Measurements from ENCODE around the gene G6PD. TPM values are rescaled to one million over a fixed set of nuclear protein-coding genes. Genes with fewer than 3 reads are reported as not detected.
A peak's percentile ranks its signal among the peaks of the same experiment; 100 is the strongest.

The G6PD gene
- total RNA-seq, 4 donors from 2014 or later, result 47.2 to 288 (median 158) TPM

DNA sequence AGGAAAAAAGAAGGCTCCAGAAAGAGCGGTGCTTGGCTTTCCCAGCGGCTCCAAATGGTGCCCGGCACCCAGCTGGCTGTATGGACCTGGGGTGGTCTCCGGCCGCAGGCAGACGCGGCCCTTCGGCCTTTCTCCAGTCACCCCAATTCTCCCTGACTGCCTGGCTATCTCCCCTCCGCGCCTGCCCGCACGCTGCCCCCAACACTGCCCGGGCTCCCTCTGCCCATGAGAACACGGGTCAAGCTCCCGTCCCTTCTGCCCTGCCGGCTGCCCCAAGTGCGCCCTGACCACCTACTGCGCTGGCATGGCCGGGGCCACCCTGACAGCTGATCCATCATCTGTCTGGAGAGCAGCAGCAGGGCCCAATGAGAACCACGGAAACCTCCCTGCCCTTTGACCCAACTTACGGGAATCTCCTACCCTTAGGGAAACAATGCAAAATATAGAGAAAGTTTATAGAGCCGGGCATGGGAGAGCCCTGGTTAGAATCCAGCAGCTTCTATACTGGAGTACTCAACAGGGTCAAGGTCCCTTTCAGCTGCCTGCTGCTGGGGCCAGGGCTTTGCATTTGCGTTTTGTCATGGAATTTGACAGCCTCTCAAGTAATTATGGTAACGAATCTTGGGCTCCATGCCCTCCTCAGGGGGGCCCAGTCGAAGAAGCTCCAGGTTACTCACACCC, 29.4 kb downstream of the G6PD start:
- Histone ChIP-seq H3K4me1 (peaks cover 5 to 10% of the 10 kb centered on the region in 2 donors), H3K9me3 (no peaks in the 10 kb centered on the region), H3K27me3 (no peaks in the 10 kb centered on the region), H3K36me3 (no peaks in the 10 kb centered on the region), H3K27ac (peak overlapping the region; percentile 23 to 87 (median 76)), H3K4me3 (replicated peaks in 1 of 3) (peak overlapping the region in 1 of 3 donors; percentile 57)
- intact Hi-C loops (cut with DNase I), result no loop called here
- TF ChIP-seq, protein P1, sequence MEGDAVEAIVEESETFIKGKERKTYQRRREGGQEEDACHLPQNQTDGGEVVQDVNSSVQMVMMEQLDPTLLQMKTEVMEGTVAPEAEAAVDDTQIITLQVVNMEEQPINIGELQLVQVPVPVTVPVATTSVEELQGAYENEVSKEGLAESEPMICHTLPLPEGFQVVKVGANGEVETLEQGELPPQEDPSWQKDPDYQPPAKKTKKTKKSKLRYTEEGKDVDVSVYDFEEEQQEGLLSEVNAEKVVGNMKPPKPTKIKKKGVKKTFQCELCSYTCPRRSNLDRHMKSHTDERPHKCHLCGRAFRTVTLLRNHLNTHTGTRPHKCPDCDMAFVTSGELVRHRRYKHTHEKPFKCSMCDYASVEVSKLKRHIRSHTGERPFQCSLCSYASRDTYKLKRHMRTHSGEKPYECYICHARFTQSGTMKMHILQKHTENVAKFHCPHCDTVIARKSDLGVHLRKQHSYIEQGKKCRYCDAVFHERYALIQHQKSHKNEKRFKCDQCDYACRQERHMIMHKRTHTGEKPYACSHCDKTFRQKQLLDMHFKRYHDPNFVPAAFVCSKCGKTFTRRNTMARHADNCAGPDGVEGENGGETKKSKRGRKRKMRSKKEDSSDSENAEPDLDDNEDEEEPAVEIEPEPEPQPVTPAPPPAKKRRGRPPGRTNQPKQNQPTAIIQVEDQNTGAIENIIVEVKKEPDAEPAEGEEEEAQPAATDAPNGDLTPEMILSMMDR (IDR thresholded peaks at IDR 0.05), result no peak
- no peak for TF ChIP-seq POLR2A (IDR thresholded peaks at IDR 0.05)
- no peak for DNase-seq
- WGBS, 2 donors, result 53 to 60% methylated on average over 12 of the region's 25 CpGs

DNA sequence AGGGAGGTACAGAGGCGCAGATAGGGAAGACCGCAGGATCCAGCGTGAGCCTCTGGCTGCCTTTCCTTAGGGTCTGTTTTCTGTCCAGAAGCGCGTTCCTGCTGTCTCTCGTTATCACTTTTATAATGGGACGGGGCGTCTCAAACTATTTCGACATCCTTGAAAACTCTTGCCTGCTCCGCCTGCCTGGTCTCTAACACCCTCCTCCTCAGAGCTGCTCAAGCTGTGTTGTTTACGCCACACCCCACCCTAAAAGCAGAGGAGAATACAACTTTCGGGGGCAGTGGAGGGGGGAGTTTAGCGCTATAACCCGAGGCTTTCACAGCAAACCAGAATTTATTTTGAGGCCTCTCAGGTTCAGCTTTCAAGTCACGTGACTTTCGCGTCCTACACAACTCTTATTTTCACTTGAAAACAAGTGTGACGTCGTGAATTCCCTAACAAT, 30.0 kb downstream of the G6PD start:
- Histone ChIP-seq H3K4me1 (peaks cover 5 to 10% of the 10 kb centered on the region in 2 donors), H3K27me3 (no peaks in the 10 kb centered on the region), H3K9me3 (no peaks in the 10 kb centered on the region), H3K4me3 (replicated peaks in 1 of 3) (peak overlapping the region in 1 of 3 donors; percentile 57), H3K27ac (peak overlapping the region; percentile 23 to 87 (median 76)), H3K36me3 (no peaks in the 10 kb centered on the region)
- 7 to 15% methylated on average over 7 to 13 of the region's 19 CpGs for WGBS, 2 donors
- TF ChIP-seq POLR2A (IDR thresholded peaks at IDR 0.05), result no peak
- TF ChIP-seq, protein P1 (IDR thresholded peaks at IDR 0.05), result no peak
- intact Hi-C loops (cut with DNase I), result no loop called here
- DNase-seq, result peak in 1 of 2 donors; percentile 20

DNA sequence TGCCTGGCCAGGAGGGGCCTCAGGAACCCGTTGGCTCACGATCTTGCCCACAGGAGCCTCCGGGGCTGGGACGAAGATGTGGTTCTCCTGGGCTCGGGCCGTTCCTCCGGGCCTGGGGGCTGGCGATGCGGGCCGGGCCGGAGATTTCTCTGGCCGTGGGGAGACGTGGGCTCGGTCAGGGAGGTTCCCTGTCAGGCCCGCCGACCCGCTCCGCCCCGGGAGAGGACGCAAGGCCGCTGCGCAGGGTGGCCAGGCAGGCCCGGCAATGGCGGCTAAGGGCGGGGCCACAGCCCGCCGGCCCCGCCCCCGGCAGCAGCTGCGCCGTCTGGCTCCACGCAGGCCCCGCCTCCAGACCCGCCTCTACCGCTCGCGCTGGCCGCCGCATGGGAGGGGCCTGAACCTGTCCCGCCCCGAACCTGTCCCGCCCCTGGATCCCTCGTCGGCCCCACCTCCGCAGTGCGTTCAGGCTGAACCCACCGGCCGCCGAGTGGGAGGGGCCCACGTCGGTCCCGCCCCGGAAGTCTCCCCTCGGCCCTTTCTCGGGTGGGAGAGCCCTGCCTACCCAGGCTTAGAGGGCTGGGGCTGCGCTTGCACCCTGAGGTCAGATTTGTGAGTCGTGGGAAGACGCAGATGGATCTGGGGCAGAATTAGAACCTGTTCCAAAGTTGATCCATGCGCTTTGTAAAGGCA, 30.5 kb downstream of the G6PD start, which contains the start of gene FAM3A:
TSS of gene FAM3A (minus strand) at position 267 of the 690 bp plus-strand sequence. CDS start 460 bp downstream, outside the sequence.
- WGBS, 2 donors, result 10% methylated on average over 2 of the region's 59 CpGs; no CpG with 5 or more reads in 1 of the 2 donors
- intact Hi-C loops (cut with DNase I), result no loop called here

DNA sequence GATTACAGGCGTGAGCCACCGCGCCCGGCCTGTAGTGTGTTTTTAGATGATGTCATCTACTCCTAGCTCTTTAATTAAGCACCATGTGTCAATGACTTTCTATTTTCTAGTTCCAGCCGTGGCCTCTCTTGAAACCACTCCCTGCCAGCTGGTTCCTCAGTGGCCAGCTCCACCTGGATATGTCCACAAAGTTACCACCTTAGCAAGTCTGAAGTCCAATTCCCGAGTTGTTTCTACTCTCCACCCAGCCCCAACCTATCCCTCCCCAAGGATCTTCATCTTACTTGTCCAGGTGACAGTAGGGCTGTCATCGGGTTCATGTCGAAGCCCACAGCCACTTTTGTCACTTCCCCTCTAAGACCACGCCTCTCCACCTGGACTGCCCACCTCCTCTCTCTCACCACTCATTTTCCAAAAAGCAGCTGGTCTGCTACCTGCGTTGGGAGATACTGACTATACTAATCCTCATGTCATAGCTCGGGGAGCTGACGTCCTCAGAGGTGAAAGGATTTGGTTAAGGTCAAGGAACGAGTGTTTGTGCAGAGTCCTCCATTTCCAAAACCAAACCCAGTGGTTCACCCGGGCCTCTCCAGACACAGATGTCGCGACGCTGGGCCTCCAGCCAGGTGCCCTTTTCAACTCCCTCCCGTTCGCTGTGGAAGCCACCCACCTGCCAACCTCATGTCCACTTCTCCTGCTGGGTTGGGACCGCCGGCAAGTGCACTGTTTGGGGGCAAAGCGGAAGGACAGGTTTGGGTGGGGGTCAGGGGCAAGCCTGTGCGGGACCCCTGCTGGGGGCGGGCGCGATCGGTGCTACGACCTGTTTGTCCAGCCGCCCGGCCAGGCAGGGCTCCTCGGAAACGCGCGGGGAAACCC, 31.3 kb downstream of the G6PD start:
- H3K4me3 ChIP-seq (replicated peaks in 1 of 3), result peak overlapping the region in 2 of 3 donors; percentile 47 to 57
- TF ChIP-seq POLR2A (IDR thresholded peaks at IDR 0.05), result peak in 1 of 2 donors; percentile 15
- TF ChIP-seq, protein P1 (IDR thresholded peaks at IDR 0.05), result no peak
- DNase-seq, result peak; percentile 50 to 55
- intact Hi-C loops (cut with DNase I), result no loop called here
- H3K9me3 ChIP-seq, result no peaks in the 10 kb centered on the region
- H3K4me1 ChIP-seq, result peaks cover 5 to 10% of the 10 kb centered on the region in 2 donors
- peak overlapping the region; percentile 74 to 87 (median 84) for H3K27ac ChIP-seq
- H3K27me3 ChIP-seq, result no peaks in the 10 kb centered on the region
- H3K36me3 ChIP-seq, result no peaks in the 10 kb centered on the region
- 33 to 41% methylated on average over 13 to 16 of the region's 34 CpGs for WGBS, 2 donors

More for the DNA sequence above, 30.5 kb downstream of the G6PD start, which contains the start of gene FAM3A:
- Histone ChIP-seq H3K9me3 (no peaks in the 10 kb centered on the region), H3K4me3 (replicated peaks in 1 of 3) (peak within 1 kb of the TSS in 2 of 3 donors; percentile 47 to 57), H3K27me3 (no peaks in the 10 kb centered on the region), H3K36me3 (no peaks in the 10 kb centered on the region), H3K27ac (peak within 1 kb of the TSS; percentile 84 to 87 (median 87)), H3K4me1 (peaks cover 5 to 10% of the 10 kb centered on the region in 2 donors)
- DNase-seq, result peak; percentile 91 to 94
- peak; percentile 52 to 89 for TF ChIP-seq POLR2A (IDR thresholded peaks at IDR 0.05)
- TF ChIP-seq, protein P1 (IDR thresholded peaks at IDR 0.05), result no peak

Data from thyroid gland (tissue), 4 donors.